IMR-90 (cell line): ENCODE measurements around the gene ELP4.

Experiments used
- CTCF ChIP-seq: conservative IDR thresholded peaks from 2 replicates; pipeline ENCODE4 v1.5.1; 2012; ENCODE audit warnings: mild to moderate bottlenecking, low read depth, low read length, improper control_type of control experiment
- USF2 ChIP-seq: fragments of 150-350 bp; IDR thresholded peaks from 2 replicates; pipeline ENCODE4 v1.6.1; 2017; ENCODE audit warnings: mild to moderate bottlenecking, antibody characterized with exemption, low read length, low read depth

- no peak for TF ChIP-seq USF2
- TF ChIP-seq CTCF = no peak
Measured at GRCh38 chr11:31619980-31620379, 110.4 kb downstream of the ELP4 start.
